Measurements from ENCODE around the gene RAB3A. TPM values are rescaled to one million over a fixed set of nuclear protein-coding genes. Genes with fewer than 3 reads are reported as not detected.
A peak's percentile ranks its signal among the peaks of the same experiment; 100 is the strongest.

Gene RAB3A
- total and polyA plus RNA-seq, 9 of the 15 experiments (the other 6 are each of a cell fraction or from before 2014, with no cell fraction given): 0.17 to 5.1 (median 0.90) TPM; not detected in 1

- TF ChIP-seq ZNF407 (IDR thresholded peaks at IDR 0.05; ENCODE audit: low read depth) (no peak), PHTF2 (CRISPR knock-in tag; IDR thresholded peaks at IDR 0.05) (no peak), SNIP1 (IDR thresholded peaks at IDR 0.05; ENCODE audit: low read depth) (no peak), ZC3H8 (IDR thresholded peaks at IDR 0.05) (no peak), CTCF (IDR thresholded peaks at IDR 0.05 in 2 of 3, conservative IDR thresholded peaks at IDR 0.05 in 1 of 3; ENCODE audit: insufficient read depth in 2 of 3, low read depth in 1 of 3, low read length in 3 of 3) (no peak), KDM1A (IDR thresholded peaks at IDR 0.05) (peak; percentile 63 to 81), ZNF444 (CRISPR knock-in tag; IDR thresholded peaks at IDR 0.05) (no peak), MCM7 (IDR thresholded peaks at IDR 0.05) (no peak), ZNF23 (CRISPR knock-in tag; IDR thresholded peaks at IDR 0.05) (no peak), NCOA2 (IDR thresholded peaks at IDR 0.05; ENCODE audit: partially characterized antibody in 2 of 2) (no peak), NR2C2 (CRISPR knock-in tag; IDR thresholded peaks at IDR 0.05) (no peak), NR2C2 (tag; IDR thresholded peaks at IDR 0.05) (no peak), HDAC8 (tag; IDR thresholded peaks at IDR 0.05) (no peak)
- TF ChIP-seq, protein P1, sequence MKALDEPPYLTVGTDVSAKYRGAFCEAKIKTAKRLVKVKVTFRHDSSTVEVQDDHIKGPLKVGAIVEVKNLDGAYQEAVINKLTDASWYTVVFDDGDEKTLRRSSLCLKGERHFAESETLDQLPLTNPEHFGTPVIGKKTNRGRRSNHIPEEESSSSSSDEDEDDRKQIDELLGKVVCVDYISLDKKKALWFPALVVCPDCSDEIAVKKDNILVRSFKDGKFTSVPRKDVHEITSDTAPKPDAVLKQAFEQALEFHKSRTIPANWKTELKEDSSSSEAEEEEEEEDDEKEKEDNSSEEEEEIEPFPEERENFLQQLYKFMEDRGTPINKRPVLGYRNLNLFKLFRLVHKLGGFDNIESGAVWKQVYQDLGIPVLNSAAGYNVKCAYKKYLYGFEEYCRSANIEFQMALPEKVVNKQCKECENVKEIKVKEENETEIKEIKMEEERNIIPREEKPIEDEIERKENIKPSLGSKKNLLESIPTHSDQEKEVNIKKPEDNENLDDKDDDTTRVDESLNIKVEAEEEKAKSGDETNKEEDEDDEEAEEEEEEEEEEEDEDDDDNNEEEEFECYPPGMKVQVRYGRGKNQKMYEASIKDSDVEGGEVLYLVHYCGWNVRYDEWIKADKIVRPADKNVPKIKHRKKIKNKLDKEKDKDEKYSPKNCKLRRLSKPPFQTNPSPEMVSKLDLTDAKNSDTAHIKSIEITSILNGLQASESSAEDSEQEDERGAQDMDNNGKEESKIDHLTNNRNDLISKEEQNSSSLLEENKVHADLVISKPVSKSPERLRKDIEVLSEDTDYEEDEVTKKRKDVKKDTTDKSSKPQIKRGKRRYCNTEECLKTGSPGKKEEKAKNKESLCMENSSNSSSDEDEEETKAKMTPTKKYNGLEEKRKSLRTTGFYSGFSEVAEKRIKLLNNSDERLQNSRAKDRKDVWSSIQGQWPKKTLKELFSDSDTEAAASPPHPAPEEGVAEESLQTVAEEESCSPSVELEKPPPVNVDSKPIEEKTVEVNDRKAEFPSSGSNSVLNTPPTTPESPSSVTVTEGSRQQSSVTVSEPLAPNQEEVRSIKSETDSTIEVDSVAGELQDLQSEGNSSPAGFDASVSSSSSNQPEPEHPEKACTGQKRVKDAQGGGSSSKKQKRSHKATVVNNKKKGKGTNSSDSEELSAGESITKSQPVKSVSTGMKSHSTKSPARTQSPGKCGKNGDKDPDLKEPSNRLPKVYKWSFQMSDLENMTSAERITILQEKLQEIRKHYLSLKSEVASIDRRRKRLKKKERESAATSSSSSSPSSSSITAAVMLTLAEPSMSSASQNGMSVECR (CRISPR knock-in tag; IDR thresholded peaks at IDR 0.05): 0 out of 2 replicates have a peak, but pooled peaks have one; percentile 57
These were observed 43.3 kb downstream of the RAB3A start (continued) for GRCh38 chr19:18160493-18160970.
